HFF-Myc (cell line): Measurements from ENCODE around the gene KCNQ1.

Experiments used
- DNase-seq: peaks from one replicate; pipeline ENCODE4 v3.0.0-alpha.2; 2011; ENCODE audit warnings: low read depth; ENCODE audit errors: extremely low read depth
- H3K4me3 ChIP-seq: replicated peaks from 2 replicates; pipeline ENCODE4 v1.5.1; 2011; ENCODE audit warnings: low read depth, mild to moderate bottlenecking, control low read depth, low read length
- CTCF ChIP-seq: IDR thresholded peaks from 2 replicates; pipeline ENCODE4 v1.5.1; 2012; ENCODE audit warnings: mild to moderate bottlenecking, low read depth, low read length, control low read depth; ENCODE audit errors: missing control alignments

KCNQ1 gene

GRCh38 chr11:2643746-2644145 lies 198.9 kb downstream of the KCNQ1 start:
- H3K4me3 ChIP-seq: no peak overlapping the region
- DNase-seq: no peak
- no peak for TF ChIP-seq CTCF

GRCh38 chr11:2644844-2645778 lies 200.3 kb downstream of the KCNQ1 start:
- no peak for TF ChIP-seq CTCF
- DNase-seq: no peak
- no peak overlapping the region for H3K4me3 ChIP-seq

- no peak for TF ChIP-seq CTCF
- DNase-seq: no peak
- no peak overlapping the region for H3K4me3 ChIP-seq
Measured at GRCh38 chr11:2645779-2646118, 200.9 kb downstream of the KCNQ1 start.

GRCh38 chr11:2647167-2647566 lies 202.4 kb downstream of the KCNQ1 start:
- TF ChIP-seq CTCF: no peak
- DNase-seq: no peak
- H3K4me3 ChIP-seq: no peak overlapping the region

GRCh38 chr11:2647953-2648352 lies 203.1 kb downstream of the KCNQ1 start:
- no peak overlapping the region for H3K4me3 ChIP-seq
- no peak for TF ChIP-seq CTCF
- no peak for DNase-seq

- no peak overlapping the region for H3K4me3 ChIP-seq
- no peak for TF ChIP-seq CTCF
- DNase-seq: no peak
Measured at GRCh38 chr11:2649400-2649799, 204.6 kb downstream of the KCNQ1 start.
